ENCODE measurements around the gene NDUFA8. TPM values are rescaled to one million over a fixed set of nuclear protein-coding genes. Genes with fewer than 3 reads are reported as not detected.
A peak's percentile ranks its signal among the peaks of the same experiment; 100 is the strongest.

Gene NDUFA8
- total RNA-seq, 8 experiments from 2014 or later, result 40.9 to 119 (median 64.1) TPM

GRCh38 chr9:122179054-122179689 lies 19.6 kb upstream of the NDUFA8 start:
- Histone ChIP-seq H3K27ac (no peak overlapping the region), H3K4me1 (replicated peaks in 1 of 2) (no peaks in the 10 kb centered on the region), H3K4me3 (no peak overlapping the region)
- in situ Hi-C loops (cut with MboI; ENCODE audit: low pct_unique_long_range_greater_than_20kb in 2 of 9, low sequenced_read_pairs in 9 of 9, unreplicated experiment in 9 of 9), result no loop called here
- WGBS, 10 experiments, result 50 to 93% (median 88%) methylated on average over 1 to 5 of the region's 5 CpGs; no CpG with 5 or more reads in 2 of the 10 experiments
- ATAC-seq (replicated peaks in 6 of 8), result no peak

GRCh38 chr9:122176916-122177315 lies 17.3 kb upstream of the NDUFA8 start:
- no peak for ATAC-seq (replicated peaks in 6 of 8)
- no peaks in the 10 kb centered on the region for H3K4me1 ChIP-seq (replicated peaks in 1 of 2)
- no peak overlapping the region for H3K4me3 ChIP-seq
- in situ Hi-C loops (cut with MboI; ENCODE audit: low pct_unique_long_range_greater_than_20kb in 2 of 9, low sequenced_read_pairs in 9 of 9, unreplicated experiment in 9 of 9), result no loop called here
- no peak overlapping the region for H3K27ac ChIP-seq
- WGBS, 10 experiments, result 43 to 70% (median 57%) methylated on average over 1 to 2 of the region's 2 CpGs; no CpG with 5 or more reads in 5 of the 10 experiments

- 17 to 80% (median 75%) methylated on average over 1 to 3 of the region's 3 CpGs; no CpG with 5 or more reads in 2 of the 10 experiments for WGBS, 10 experiments
- H3K4me3 ChIP-seq, result no peak overlapping the region
- in situ Hi-C loops (cut with MboI; ENCODE audit: low pct_unique_long_range_greater_than_20kb in 2 of 9, low sequenced_read_pairs in 9 of 9, unreplicated experiment in 9 of 9), result no loop called here
- H3K27ac ChIP-seq, result no peak overlapping the region
- ATAC-seq (replicated peaks in 6 of 8), result no peak
- H3K4me1 ChIP-seq (replicated peaks in 1 of 2), result no peaks in the 10 kb centered on the region
These were observed 14.1 kb upstream of the NDUFA8 start for GRCh38 chr9:122173670-122174069.

- no peaks in the 10 kb centered on the region for H3K4me1 ChIP-seq (replicated peaks in 1 of 2)
- WGBS, 10 experiments, result 60 to 100% (median 83%) methylated on average over 1 to 5 of the region's 7 CpGs; no CpG with 5 or more reads in 3 of the 10 experiments
- in situ Hi-C loops (cut with MboI; ENCODE audit: low pct_unique_long_range_greater_than_20kb in 2 of 9, low sequenced_read_pairs in 9 of 9, unreplicated experiment in 9 of 9), result no loop called here
- H3K4me3 ChIP-seq, result no peak overlapping the region
- no peak overlapping the region for H3K27ac ChIP-seq
- no peak for ATAC-seq (replicated peaks in 6 of 8)
These were observed 12.6 kb upstream of the NDUFA8 start for GRCh38 chr9:122172131-122172530.

- no peak for ATAC-seq (replicated peaks in 6 of 8)
- in situ Hi-C loops (cut with MboI; ENCODE audit: low pct_unique_long_range_greater_than_20kb in 2 of 9, low sequenced_read_pairs in 9 of 9, unreplicated experiment in 9 of 9), result no loop called here
- Histone ChIP-seq H3K4me1 (replicated peaks in 1 of 2) (no peaks in the 10 kb centered on the region), H3K4me3 (no peak overlapping the region), H3K27ac (no peak overlapping the region)
- 0 to 79% (median 68%) methylated on average over 1 to 3 of the region's 3 CpGs; no CpG with 5 or more reads in 5 of the 10 experiments for WGBS, 10 experiments
These were observed 8.8 kb upstream of the NDUFA8 start for GRCh38 chr9:122168356-122168755.

GRCh38 chr9:122164286-122164685 lies 4.7 kb upstream of the NDUFA8 start:
- H3K4me1 ChIP-seq (replicated peaks in 1 of 2), result no peaks in the 10 kb centered on the region
- WGBS, 10 experiments, result 0 to 31% (median 7%) methylated on average over 1 to 2 of the region's 2 CpGs; no CpG with 5 or more reads in 4 of the 10 experiments
- in situ Hi-C loops (cut with MboI; ENCODE audit: low pct_unique_long_range_greater_than_20kb in 2 of 9, low sequenced_read_pairs in 9 of 9, unreplicated experiment in 9 of 9), result no loop called here
- no peak overlapping the region for H3K4me3 ChIP-seq
- no peak for ATAC-seq (replicated peaks in 6 of 8)
- H3K27ac ChIP-seq, result no peak overlapping the region

GRCh38 chr9:122162415-122162814 lies 2.8 kb upstream of the NDUFA8 start:
- H3K4me1 ChIP-seq (replicated peaks in 1 of 2), result peaks cover 0 to 2% of the 10 kb centered on the region in 2 donors
- no peak overlapping the region for H3K4me3 ChIP-seq
- in situ Hi-C loops (cut with MboI; ENCODE audit: low pct_unique_long_range_greater_than_20kb in 2 of 9, low sequenced_read_pairs in 9 of 9, unreplicated experiment in 9 of 9), result no loop called here
- no peak overlapping the region for H3K27ac ChIP-seq
- ATAC-seq (replicated peaks in 6 of 8), result no peak

GRCh38 chr9:122159925-122160246 lies 307 bp upstream of the NDUFA8 start:
- H3K4me3 ChIP-seq, result peak overlapping the region; percentile 62 to 89 (median 75)
- in situ Hi-C loops (cut with MboI; ENCODE audit: low pct_unique_long_range_greater_than_20kb in 2 of 9, low sequenced_read_pairs in 9 of 9, unreplicated experiment in 9 of 9), result no loop called here
- no peak for ATAC-seq (replicated peaks in 6 of 8)
- 6 to 100% (median 60%) methylated on average over 1 to 6 of the region's 6 CpGs; no CpG with 5 or more reads in 1 of the 10 experiments for WGBS, 10 experiments
- H3K4me1 ChIP-seq (replicated peaks in 1 of 2), result peaks cover 0 to 2% of the 10 kb centered on the region in 2 donors
- H3K27ac ChIP-seq, result no peak overlapping the region

- WGBS, 10 experiments, result 17 to 100% (median 100%) methylated on average over 1 to 2 of the region's 3 CpGs; no CpG with 5 or more reads in 3 of the 10 experiments
- ATAC-seq (replicated peaks in 6 of 8), result peak in 3 of 8 experiments; percentile 8 to 41 (median 15)
- in situ Hi-C loops (cut with MboI; ENCODE audit: low pct_unique_long_range_greater_than_20kb in 2 of 9, low sequenced_read_pairs in 9 of 9, unreplicated experiment in 9 of 9), result no loop called here
- Histone ChIP-seq H3K27ac (no peak overlapping the region), H3K4me3 (peak overlapping the region in 1 of 5 donors; percentile 2), H3K4me1 (replicated peaks in 1 of 2) (peaks cover 0 to 2% of the 10 kb centered on the region in 2 donors)
These were observed 1.4 kb downstream of the NDUFA8 start for GRCh38 chr9:122158202-122158601.

- no peak for ATAC-seq (replicated peaks in 6 of 8)
- in situ Hi-C loops (cut with MboI; ENCODE audit: low pct_unique_long_range_greater_than_20kb in 2 of 9, low sequenced_read_pairs in 9 of 9, unreplicated experiment in 9 of 9), result no loop called here
- Histone ChIP-seq H3K27ac (no peak overlapping the region), H3K4me1 (replicated peaks in 1 of 2) (peaks cover 0 to 2% of the 10 kb centered on the region in 2 donors), H3K4me3 (no peak overlapping the region)
- 77 to 100% (median 93%) methylated on average over 2 to 4 of the region's 4 CpGs for WGBS, 10 experiments
These were observed 3.8 kb downstream of the NDUFA8 start for GRCh38 chr9:122155796-122156195.

GRCh38 chr9:122151267-122151828 lies 8.2 kb downstream of the NDUFA8 start:
- H3K4me1 ChIP-seq (replicated peaks in 1 of 2), result no peaks in the 10 kb centered on the region
- peak in 1 of 8 experiments; percentile 36 for ATAC-seq (replicated peaks in 6 of 8)
- WGBS, 10 experiments, result 59 to 100% (median 92%) methylated on average over 1 to 4 of the region's 4 CpGs; no CpG with 5 or more reads in 1 of the 10 experiments
- in situ Hi-C loops (cut with MboI; ENCODE audit: low pct_unique_long_range_greater_than_20kb in 2 of 9, low sequenced_read_pairs in 9 of 9, unreplicated experiment in 9 of 9), result no loop called here
- H3K4me3 ChIP-seq, result no peak overlapping the region
- no peak overlapping the region for H3K27ac ChIP-seq

GRCh38 chr9:122145592-122145863 lies 14.1 kb downstream of the NDUFA8 start:
- Histone ChIP-seq H3K4me1 (replicated peaks in 1 of 2) (no peaks in the 10 kb centered on the region), H3K27ac (no peak overlapping the region), H3K4me3 (no peak overlapping the region)
- 91 to 100% (median 100%) methylated on average over 1 to 2 of the region's 2 CpGs; no CpG with 5 or more reads in 4 of the 10 experiments for WGBS, 10 experiments
- no peak for ATAC-seq (replicated peaks in 6 of 8)
- in situ Hi-C loops (cut with MboI; ENCODE audit: low pct_unique_long_range_greater_than_20kb in 2 of 9, low sequenced_read_pairs in 9 of 9, unreplicated experiment in 9 of 9), result loop anchor here in 2 of 9 experiments (25.0 kb wide), 2 partner anchors 317 to 667 kb away; partner anchors contain the start of gene OR1K1 (in 2 of the 2)

GRCh38 chr9:122144836-122145591 lies 14.6 kb downstream of the NDUFA8 start:
- no peaks in the 10 kb centered on the region for H3K4me1 ChIP-seq (replicated peaks in 1 of 2)
- ATAC-seq (replicated peaks in 6 of 8), result peak in 3 of 8 experiments; percentile 41 to 54 (median 45)
- no peak overlapping the region for H3K4me3 ChIP-seq
- in situ Hi-C loops (cut with MboI; ENCODE audit: low pct_unique_long_range_greater_than_20kb in 2 of 9, low sequenced_read_pairs in 9 of 9, unreplicated experiment in 9 of 9), result loop anchor here in 2 of 9 experiments (25.0 kb wide), 2 partner anchors 317 to 667 kb away; partner anchors contain the start of gene OR1K1 (in 2 of the 2)
- 89 to 100% (median 96%) methylated on average over 2 to 3 of the region's 3 CpGs; no CpG with 5 or more reads in 4 of the 10 experiments for WGBS, 10 experiments
- H3K27ac ChIP-seq, result no peak overlapping the region

All from motor neuron (in vitro differentiated cells).